Osteocyte (in vitro differentiated cells): Measurements from ENCODE around the gene HYCC1. TPM values are rescaled to one million over a fixed set of nuclear protein-coding genes. Genes with fewer than 3 reads are reported as not detected.
A peak's percentile ranks its signal among the peaks of the same experiment; 100 is the strongest.

Experiments
- DNase-seq: peaks from one replicate; pipeline ENCODE4 v3.0.0; 2021; ENCODE audit warnings: mixed read lengths; ENCODE audit not compliant: unreplicated experiment; ENCODE audit errors: extremely low spot score
- H3K27ac Mint-ChIP-seq: one replicate; pipeline ENCODE4 v1.8.0; 2021; ENCODE audit warnings: mild to moderate bottlenecking, mixed read lengths; ENCODE audit not compliant: unreplicated experiment
- H3K27me3 Mint-ChIP-seq: one replicate; pipeline ENCODE4 v1.8.0; 2021; ENCODE audit warnings: mixed read lengths; ENCODE audit not compliant: unreplicated experiment
- H3K36me3 Mint-ChIP-seq: one replicate; pipeline ENCODE4 v1.8.0; 2021; ENCODE audit warnings: mixed read lengths; ENCODE audit not compliant: unreplicated experiment
- H3K4me1 Mint-ChIP-seq: one replicate; pipeline ENCODE4 v1.8.0; 2021; ENCODE audit warnings: mixed read lengths; ENCODE audit not compliant: unreplicated experiment
- H3K4me3 Mint-ChIP-seq: one replicate; pipeline ENCODE4 v1.8.0; 2021; ENCODE audit warnings: mild to moderate bottlenecking, moderate library complexity, mixed read lengths; ENCODE audit not compliant: unreplicated experiment
- H3K9me3 Mint-ChIP-seq: one replicate; pipeline ENCODE4 v1.8.0; 2021; ENCODE audit warnings: mixed read lengths; ENCODE audit not compliant: unreplicated experiment
- total RNA-seq: library from RNA; stranded (reverse); gene quantifications from 2 replicates; pipeline ENCODE4 v1.2.1, GENCODE V29; 2021
- TF ChIP-seq, protein P1 (sequence below): fragments of 200-600 bp; sonication (generic); IDR thresholded peaks from 2 replicates; pipeline ENCODE4 v1.5.0; 2021; ENCODE audit warnings: antibody characterized with exemption, mild to moderate bottlenecking, moderate library complexity

Gene HYCC1
- total RNA-seq, 1 donor from 2014 or later: 56.9 TPM

DNA sequence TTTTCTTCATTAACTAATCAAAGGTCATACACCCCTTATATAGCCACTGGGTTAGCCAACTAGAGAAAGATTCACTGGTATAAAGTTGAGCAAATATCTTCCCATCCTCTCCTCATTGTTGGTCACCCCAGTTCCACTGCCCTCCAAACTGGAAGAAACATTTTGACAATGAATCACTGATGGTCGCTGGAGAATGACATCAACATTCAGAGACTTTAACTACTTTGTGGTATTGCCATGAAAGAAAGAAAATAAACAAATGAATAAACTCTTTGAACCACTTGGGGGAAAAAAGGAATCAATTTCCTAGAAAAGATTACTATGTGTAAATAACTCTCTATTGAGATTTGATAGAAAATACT is 23.4 kb downstream of the HYCC1 start:
- no peaks in the 10 kb centered on the region for H3K27me3 Mint-ChIP-seq
- no peak overlapping the region for H3K4me3 Mint-ChIP-seq
- DNase-seq: no peak
- no peak overlapping the region for H3K27ac Mint-ChIP-seq
- peaks cover 11% of the 10 kb centered on the region for H3K4me1 Mint-ChIP-seq
- H3K9me3 Mint-ChIP-seq: no peaks in the 10 kb centered on the region
- TF ChIP-seq, protein P1, sequence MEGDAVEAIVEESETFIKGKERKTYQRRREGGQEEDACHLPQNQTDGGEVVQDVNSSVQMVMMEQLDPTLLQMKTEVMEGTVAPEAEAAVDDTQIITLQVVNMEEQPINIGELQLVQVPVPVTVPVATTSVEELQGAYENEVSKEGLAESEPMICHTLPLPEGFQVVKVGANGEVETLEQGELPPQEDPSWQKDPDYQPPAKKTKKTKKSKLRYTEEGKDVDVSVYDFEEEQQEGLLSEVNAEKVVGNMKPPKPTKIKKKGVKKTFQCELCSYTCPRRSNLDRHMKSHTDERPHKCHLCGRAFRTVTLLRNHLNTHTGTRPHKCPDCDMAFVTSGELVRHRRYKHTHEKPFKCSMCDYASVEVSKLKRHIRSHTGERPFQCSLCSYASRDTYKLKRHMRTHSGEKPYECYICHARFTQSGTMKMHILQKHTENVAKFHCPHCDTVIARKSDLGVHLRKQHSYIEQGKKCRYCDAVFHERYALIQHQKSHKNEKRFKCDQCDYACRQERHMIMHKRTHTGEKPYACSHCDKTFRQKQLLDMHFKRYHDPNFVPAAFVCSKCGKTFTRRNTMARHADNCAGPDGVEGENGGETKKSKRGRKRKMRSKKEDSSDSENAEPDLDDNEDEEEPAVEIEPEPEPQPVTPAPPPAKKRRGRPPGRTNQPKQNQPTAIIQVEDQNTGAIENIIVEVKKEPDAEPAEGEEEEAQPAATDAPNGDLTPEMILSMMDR: no peak
- peaks cover 8% of the 10 kb centered on the region for H3K36me3 Mint-ChIP-seq

GRCh38 chr7:22989643-22990587 is 24.0 kb downstream of the HYCC1 start:
- Mint-ChIP-seq H3K27me3 (no peaks in the 10 kb centered on the region), H3K36me3 (peaks cover 8% of the 10 kb centered on the region), H3K4me1 (peaks cover 14% of the 10 kb centered on the region), H3K4me3 (no peak overlapping the region), H3K27ac (no peak overlapping the region), H3K9me3 (no peaks in the 10 kb centered on the region)
- TF ChIP-seq, protein P1: no peak
- no peak for DNase-seq

DNA sequence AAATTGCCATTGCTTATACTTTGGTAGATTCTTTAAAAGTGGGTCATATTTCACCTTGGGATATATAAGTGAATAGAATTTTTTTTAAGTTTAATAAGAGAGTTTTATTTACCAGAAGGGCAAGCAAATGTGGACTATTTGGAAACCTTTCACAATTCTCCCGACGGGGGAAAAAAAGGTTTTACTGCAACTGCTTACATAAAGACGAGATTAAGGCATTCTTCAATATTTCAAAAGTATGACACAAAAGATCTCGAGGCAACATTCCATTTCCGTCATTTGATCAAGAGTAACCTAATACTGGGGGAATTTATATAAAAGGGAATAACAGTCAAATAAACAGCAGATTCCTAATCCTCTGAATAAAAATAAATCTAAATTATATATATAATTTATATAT is 28.5 kb downstream of the HYCC1 start:
- no peaks in the 10 kb centered on the region for H3K27me3 Mint-ChIP-seq
- no peak overlapping the region for H3K27ac Mint-ChIP-seq
- peaks cover 12% of the 10 kb centered on the region for H3K36me3 Mint-ChIP-seq
- TF ChIP-seq, protein P1: no peak
- DNase-seq: no peak
- no peaks in the 10 kb centered on the region for H3K9me3 Mint-ChIP-seq
- no peak overlapping the region for H3K4me3 Mint-ChIP-seq
- peaks cover 10% of the 10 kb centered on the region for H3K4me1 Mint-ChIP-seq

GRCh38 chr7:22983257-22983855 is 30.6 kb downstream of the HYCC1 start:
- peaks cover 17% of the 10 kb centered on the region for H3K4me1 Mint-ChIP-seq
- no peak overlapping the region for H3K4me3 Mint-ChIP-seq
- H3K9me3 Mint-ChIP-seq: no peaks in the 10 kb centered on the region
- no peak overlapping the region for H3K27ac Mint-ChIP-seq
- DNase-seq: no peak
- TF ChIP-seq, protein P1: no peak
- peaks cover 7% of the 10 kb centered on the region for H3K36me3 Mint-ChIP-seq
- no peaks in the 10 kb centered on the region for H3K27me3 Mint-ChIP-seq

DNA sequence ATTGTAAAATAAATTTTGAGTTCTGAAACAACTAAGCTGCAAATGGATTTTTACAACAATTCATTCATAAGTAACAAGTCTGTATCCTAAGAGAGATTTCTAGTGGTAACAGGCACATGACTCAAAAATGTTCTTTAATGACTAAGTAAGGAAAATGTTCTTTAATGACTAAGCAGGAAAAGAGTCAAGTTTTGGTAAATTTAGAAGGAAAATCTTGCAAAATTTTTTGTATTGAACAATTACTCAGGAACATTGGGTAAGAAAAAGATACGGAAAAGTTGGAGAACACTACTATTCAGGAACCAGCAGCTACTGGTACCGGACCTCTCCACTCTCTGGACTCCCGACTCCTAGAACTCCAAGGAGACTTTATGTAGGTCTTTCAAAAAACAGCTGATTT is 33.5 kb downstream of the HYCC1 start:
- DNase-seq: no peak
- Mint-ChIP-seq H3K27ac (peak overlapping the region; percentile 81), H3K4me1 (peaks cover 16% of the 10 kb centered on the region)

More for the DNA sequence above, 33.5 kb downstream of the HYCC1 start:
- TF ChIP-seq, protein P1: no peak
- no peaks in the 10 kb centered on the region for H3K9me3 Mint-ChIP-seq
- no peak overlapping the region for H3K4me3 Mint-ChIP-seq
- H3K36me3 Mint-ChIP-seq: peaks cover 14% of the 10 kb centered on the region
- no peaks in the 10 kb centered on the region for H3K27me3 Mint-ChIP-seq
